ENCODE results near the gene RTN4R. TPM values are rescaled to one million over a fixed set of nuclear protein-coding genes. Genes with fewer than 3 reads are reported as not detected.

RTN4R gene
- polyA plus RNA-seq, 1 of the 3 experiments (the other 2 are of a cell fraction) = 0.23 TPM

- Histone ChIP-seq H3K9me3 (no peaks in the 10 kb centered on the region), H2AFZ (ENCODE audit: low read depth) (no peak overlapping the region), H3K27me3 (ENCODE audit: insufficient read depth) (no peaks in the 10 kb centered on the region), H3K36me3 (replicated peaks in 1 of 2; ENCODE audit: control insufficient read depth in 1 of 2, insufficient read depth in 2 of 2, low read length in 1 of 2) (no peaks in the 10 kb centered on the region), H3K4me2 (no peak overlapping the region), H3K9ac (no peak overlapping the region), H3F3A (replicated peaks; ENCODE audit: insufficient read depth) (no peaks in the 10 kb centered on the region), H3K79me2 (ENCODE audit: insufficient read depth) (no peaks in the 10 kb centered on the region), H3K4me3 (ENCODE audit: low read depth in 2 of 2, low read length in 1 of 2) (no peak overlapping the region), H3K27ac (ENCODE audit: low read depth in 2 of 2, low read length in 1 of 2) (peak overlapping the region in 1 of 2 experiments; percentile 83; a peak in 2 of 4 replicates), H3K9me2 (no peaks in the 10 kb centered on the region), H4K20me1 (ENCODE audit: insufficient read depth) (no peaks in the 10 kb centered on the region), H3K4me1 (ENCODE audit: control insufficient read depth in 1 of 2, insufficient read depth in 2 of 2, low read depth in 1 of 2, low read length in 1 of 2) (peaks cover 0 to 59% of the 10 kb centered on the region in 2 experiments; a peak in 1 of 4 replicates)
- no peak for DNase-seq
- POLR2A ChIA-PET = interaction anchor here (0.7 kb wide), 1 partner anchor 11 kb away, joined by 3 read pairs; no protein-coding TSS in a partner anchor
- TF ChIP-seq USF2 (IDR thresholded peaks at IDR 0.05; ENCODE audit: borderline replicate concordance, low read depth, low read length) (no peak), MAX (IDR thresholded peaks at IDR 0.05; ENCODE audit: low read depth) (no peak), USF1 (IDR thresholded peaks at IDR 0.05; ENCODE audit: borderline replicate concordance, low read depth) (no peak), YY1 (IDR thresholded peaks at IDR 0.05; ENCODE audit: low read depth) (no peak), FOSL2 (IDR thresholded peaks at IDR 0.05; ENCODE audit: borderline replicate concordance, low read depth) (no peak), MXI1 (IDR thresholded peaks at IDR 0.05; ENCODE audit: low read depth, low read length) (no peak)
- WGBS (ENCODE audit: low lambda C conversion rate) = 38% methylated on average over 6 of the region's 11 CpGs
- CTCF ChIA-PET = interaction anchor here (0.9 to 2.5 kb wide), 3 partner anchors 30 to 93 kb away, joined by 3 to 11 read pairs (median 4); no protein-coding TSS in a partner anchor
These were observed 18.2 kb downstream of the RTN4R start for GRCh38 chr22:20249797-20250354.

- POLR2A ChIA-PET = no interaction called here
- CTCF ChIA-PET = interaction anchor here (0.6 to 1.6 kb wide), 4 partner anchors 10 to 92 kb away, joined by 3 to 4 read pairs (median 3); no protein-coding TSS in a partner anchor
- peaks cover 0 to 69% of the 10 kb centered on the region in 2 experiments; a peak in 1 of 4 replicates for H3K4me1 ChIP-seq (ENCODE audit: control insufficient read depth in 1 of 2, insufficient read depth in 2 of 2, low read depth in 1 of 2, low read length in 1 of 2)
- no peaks in the 10 kb centered on the region for H3K9me3 ChIP-seq
- no peaks in the 10 kb centered on the region for H3K9me2 ChIP-seq
- H3K27ac ChIP-seq (ENCODE audit: low read depth in 2 of 2, low read length in 1 of 2) = peak overlapping the region in 1 of 2 experiments; percentile 83; a peak in 2 of 4 replicates
- H3K36me3 ChIP-seq (replicated peaks in 1 of 2; ENCODE audit: control insufficient read depth in 1 of 2, insufficient read depth in 2 of 2, low read length in 1 of 2) = no peaks in the 10 kb centered on the region
- no peak overlapping the region for H2AFZ ChIP-seq (ENCODE audit: low read depth)
- H3K4me3 ChIP-seq (ENCODE audit: low read depth in 2 of 2, low read length in 1 of 2) = no peak overlapping the region
- H3K9ac ChIP-seq = no peak overlapping the region
- no CpG with 5 or more reads among the region's 12 CpGs for WGBS (ENCODE audit: low lambda C conversion rate)
- no peak for TF ChIP-seq POLR2AphosphoS5 (IDR thresholded peaks at IDR 0.05; ENCODE audit: low read depth, low read length)
- TF ChIP-seq NRF1 (IDR thresholded peaks at IDR 0.05; ENCODE audit: low read depth, low read length) = no peak
- TF ChIP-seq NFIC (IDR thresholded peaks at IDR 0.05; ENCODE audit: borderline replicate concordance) = no peak
- TF ChIP-seq IRF3 (IDR thresholded peaks at IDR 0.05; ENCODE audit: low read depth, low read length) = no peak
- no peak for TF ChIP-seq REST (IDR thresholded peaks at IDR 0.05; ENCODE audit: low read depth, low read length)
- TF ChIP-seq RAD21 (IDR thresholded peaks at IDR 0.05; ENCODE audit: low read length) = no peak
- TF ChIP-seq TAF1 (IDR thresholded peaks at IDR 0.05; ENCODE audit: borderline replicate concordance, low read depth, low read length) = no peak
- TF ChIP-seq GABPA (IDR thresholded peaks at IDR 0.05; ENCODE audit: low read depth) = no peak
- TF ChIP-seq EP300 (IDR thresholded peaks at IDR 0.05; ENCODE audit: borderline replicate concordance in 1 of 2, low read depth in 1 of 2, low read length in 1 of 2) = no peak
- TF ChIP-seq TEAD4 (IDR thresholded peaks at IDR 0.05; ENCODE audit: borderline replicate concordance, insufficient read depth) = no peak
- no peaks in the 10 kb centered on the region for H3F3A ChIP-seq (replicated peaks; ENCODE audit: insufficient read depth)
- peak; percentile 65 for DNase-seq
- H3K79me2 ChIP-seq (ENCODE audit: insufficient read depth) = no peaks in the 10 kb centered on the region
- no peaks in the 10 kb centered on the region for H4K20me1 ChIP-seq (ENCODE audit: insufficient read depth)
- H3K4me2 ChIP-seq = no peak overlapping the region
- no peaks in the 10 kb centered on the region for H3K27me3 ChIP-seq (ENCODE audit: insufficient read depth)
These were observed 19.6 kb downstream of the RTN4R start for GRCh38 chr22:20248461-20248978.
